ENCODE data around the gene NCAM1. TPM values are rescaled to one million over a fixed set of nuclear protein-coding genes. Genes with fewer than 3 reads are reported as not detected.

NCAM1 gene

DNA sequence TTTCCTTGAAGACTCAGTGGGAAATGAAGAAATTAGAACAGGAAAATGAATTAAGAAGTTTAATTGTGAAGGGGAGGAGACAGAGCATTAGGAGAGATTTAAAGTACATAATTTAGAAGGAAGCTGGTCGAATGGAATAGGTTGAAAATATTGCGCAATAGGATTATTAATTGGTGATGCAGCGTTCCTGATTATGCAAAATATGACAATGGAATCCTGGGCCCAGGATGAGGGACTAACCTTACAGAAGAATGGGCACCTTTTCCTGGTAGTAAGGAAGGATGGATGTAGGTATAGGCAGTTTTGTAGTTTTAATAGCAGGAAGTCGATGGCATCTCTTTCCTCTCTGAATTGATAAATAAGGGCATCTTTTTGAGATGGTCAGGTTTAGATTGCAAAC, 360.9 kb downstream of the NCAM1 start:
- Histone ChIP-seq H3K14ac (ENCODE audit: low read length in 2 of 2) (no peak overlapping the region), H3K4me1 (ENCODE audit: control insufficient read depth, insufficient read depth, low read depth, low read length) (no peaks in the 10 kb centered on the region), H3K27ac (ENCODE audit: low read length, poor library complexity, severe bottlenecking) (no peak overlapping the region), H3K4me3 (ENCODE audit: insufficient read depth in 1 of 2, low read depth in 1 of 2, low read length in 2 of 2) (no peak overlapping the region), H3K4me2 (ENCODE audit: low read length, poor library complexity, severe bottlenecking) (no peak overlapping the region), H3K18ac (ENCODE audit: low read depth in 1 of 2, low read length in 2 of 2) (no peak overlapping the region), H4K91ac (ENCODE audit: low read length) (no peak overlapping the region), H3K9me3 (ENCODE audit: control insufficient read depth, low read length) (no peaks in the 10 kb centered on the region), H3K4ac (ENCODE audit: low read depth in 1 of 2, low read length in 2 of 2) (no peak overlapping the region), H2AK5ac (ENCODE audit: low read length, severe bottlenecking) (no peak overlapping the region), H4K8ac (ENCODE audit: low read length) (no peak overlapping the region), H2BK12ac (ENCODE audit: low read length in 2 of 2) (no peak overlapping the region), H3K27me3 (ENCODE audit: control insufficient read depth in 1 of 2, insufficient read depth in 1 of 2, low read length in 2 of 2) (no peaks in the 10 kb centered on the region), H2AFZ (ENCODE audit: low read depth, low read length) (no peak overlapping the region), H3K79me1 (replicated peaks; ENCODE audit: low read length, poor library complexity, severe bottlenecking) (peaks cover 9% of the 10 kb centered on the region), H3K9ac (ENCODE audit: low read length) (no peak overlapping the region), H2BK5ac (ENCODE audit: low read depth, low read length, poor library complexity, severe bottlenecking) (no peak overlapping the region), H3K23ac (ENCODE audit: low read length in 2 of 2) (no peak overlapping the region), H2BK120ac (ENCODE audit: low read depth, low read length) (no peak overlapping the region), H3K36me3 (ENCODE audit: control insufficient read depth in 1 of 2, insufficient read depth in 2 of 2, low read depth in 1 of 2, low read length in 2 of 2) (peaks cover 8 to 47% of the 10 kb centered on the region in 2 experiments), H2BK15ac (ENCODE audit: low read depth, poor library complexity, severe bottlenecking) (no peak overlapping the region)
- no peak for DNase-seq
- WGBS, result 91% methylated on average over 4 of the region's 4 CpGs

DNA sequence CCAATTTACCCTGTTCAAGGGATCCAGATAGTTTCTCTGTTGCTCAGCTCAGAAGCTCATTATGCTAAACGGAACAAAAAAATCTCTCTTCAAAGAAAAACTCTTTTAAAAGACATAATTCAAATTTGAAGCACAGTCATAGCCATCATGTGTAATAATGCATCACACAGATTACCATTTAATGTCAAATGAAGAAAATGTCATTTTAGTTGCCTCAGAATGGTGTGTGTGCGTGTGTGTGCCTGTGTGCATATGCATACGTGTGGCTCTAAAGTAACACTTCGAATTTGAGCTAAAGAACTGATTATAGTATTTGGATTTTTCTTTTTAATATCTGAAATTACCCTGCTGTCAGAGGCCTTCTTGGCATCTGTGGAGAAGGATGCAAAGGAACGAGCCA, 363.0 kb downstream of the NCAM1 start:
- 96% methylated on average over 5 of the region's 5 CpGs for WGBS

More for the DNA sequence above, 363.0 kb downstream of the NCAM1 start:
- Histone ChIP-seq H3K27ac (ENCODE audit: low read length, poor library complexity, severe bottlenecking) (no peak overlapping the region), H3K18ac (ENCODE audit: low read depth in 1 of 2, low read length in 2 of 2) (no peak overlapping the region), H3K14ac (ENCODE audit: low read length in 2 of 2) (no peak overlapping the region), H3K4me2 (ENCODE audit: low read length, poor library complexity, severe bottlenecking) (no peak overlapping the region), H3K9me3 (ENCODE audit: control insufficient read depth, low read length) (no peaks in the 10 kb centered on the region), H2BK5ac (ENCODE audit: low read depth, low read length, poor library complexity, severe bottlenecking) (no peak overlapping the region), H2BK12ac (ENCODE audit: low read length in 2 of 2) (no peak overlapping the region), H3K23ac (ENCODE audit: low read length in 2 of 2) (no peak overlapping the region), H2AFZ (ENCODE audit: low read depth, low read length) (no peak overlapping the region), H3K4me1 (ENCODE audit: control insufficient read depth, insufficient read depth, low read depth, low read length) (no peaks in the 10 kb centered on the region), H2BK15ac (ENCODE audit: low read depth, poor library complexity, severe bottlenecking) (no peak overlapping the region), H3K27me3 (ENCODE audit: control insufficient read depth in 1 of 2, insufficient read depth in 1 of 2, low read length in 2 of 2) (no peaks in the 10 kb centered on the region), H2BK120ac (ENCODE audit: low read depth, low read length) (no peak overlapping the region), H4K91ac (ENCODE audit: low read length) (no peak overlapping the region), H4K8ac (ENCODE audit: low read length) (no peak overlapping the region), H3K79me1 (replicated peaks; ENCODE audit: low read length, poor library complexity, severe bottlenecking) (peaks cover 2% of the 10 kb centered on the region), H3K9ac (ENCODE audit: low read length) (no peak overlapping the region), H3K36me3 (ENCODE audit: control insufficient read depth in 1 of 2, insufficient read depth in 2 of 2, low read depth in 1 of 2, low read length in 2 of 2) (peaks cover 9 to 45% of the 10 kb centered on the region in 2 experiments), H2AK5ac (ENCODE audit: low read length, severe bottlenecking) (no peak overlapping the region), H3K4me3 (ENCODE audit: insufficient read depth in 1 of 2, low read depth in 1 of 2, low read length in 2 of 2) (no peak overlapping the region), H3K4ac (ENCODE audit: low read depth in 1 of 2, low read length in 2 of 2) (no peak overlapping the region)
- DNase-seq, result no peak

Small RNA genes within 50 kb of the gene (small RNA-seq; reads per million reads assigned to genes)
- gene RNU7-187P (ENCODE audit: low read depth), result not detected

Measured in mesenchymal stem cell (in vitro differentiated cells and primary cell).